HepG2 (cell line): Measurements from ENCODE around the gene LARP1. TPM values are rescaled to one million over a fixed set of nuclear protein-coding genes. Genes with fewer than 3 reads are reported as not detected.

Experiments
- CEBPZ ChIP-seq: IDR thresholded peaks from 2 replicates; pipeline ENCODE4 v1.6.1; 2012; ENCODE audit warnings: low read length, improper control_type of control experiment
- FOXC1 ChIP-seq: sonication (generic); formaldehyde crosslinking; IDR thresholded peaks from 2 replicates; pipeline ENCODE4 v1.8.0; 2022; ENCODE audit warnings: mild to moderate bottlenecking, missing genetic modification reagents, borderline replicate concordance
- GLMP ChIP-seq: sonication (generic); formaldehyde crosslinking; IDR thresholded peaks from 2 replicates; pipeline ENCODE4 v1.9.0; 2021; ENCODE audit warnings: missing genetic modification reagents, mild to moderate bottlenecking, borderline replicate concordance
- GPN1 ChIP-seq: sonication (generic); formaldehyde crosslinking; IDR thresholded peaks from 2 replicates; pipeline ENCODE4 v1.5.1; 2020; ENCODE audit warnings: missing genetic modification reagents, borderline replicate concordance
- GZF1 ChIP-seq: sonication (generic); formaldehyde crosslinking; IDR thresholded peaks from 2 replicates; pipeline ENCODE4 v1.5.1; 2020; ENCODE audit warnings: mild to moderate bottlenecking, missing genetic modification reagents
- WIZ ChIP-seq: sonication (generic); formaldehyde crosslinking; IDR thresholded peaks from 2 replicates; pipeline ENCODE4 v1.5.1; 2020; ENCODE audit warnings: mild to moderate bottlenecking, missing genetic modification reagents
- XBP1 ChIP-seq: sonication (generic); formaldehyde crosslinking; IDR thresholded peaks from 2 replicates; pipeline ENCODE4 v1.5.0; 2020; ENCODE audit warnings: missing genetic modification reagents
- ZBTB7B ChIP-seq: sonication (generic); formaldehyde crosslinking; IDR thresholded peaks from 2 replicates; pipeline ENCODE4 v1.4.0; 2020; ENCODE audit warnings: missing genetic modification reagents
- ZNF143 ChIP-seq: sonication (generic); formaldehyde crosslinking; IDR thresholded peaks from 2 replicates; pipeline ENCODE4 v1.4.0; 2020; ENCODE audit warnings: missing genetic modification reagents
- ZNF256 ChIP-seq: sonication (generic); formaldehyde crosslinking; conservative IDR thresholded peaks from 2 replicates; pipeline ENCODE4 v1.4.0; 2020; ENCODE audit warnings: missing genetic modification reagents
- ZNF275 ChIP-seq: sonication (generic); formaldehyde crosslinking; IDR thresholded peaks from 2 replicates; pipeline ENCODE4 v1.8.0; 2022; ENCODE audit warnings: missing genetic modification reagents, mild to moderate bottlenecking, inconsistent platforms, borderline replicate concordance
- ZNF335 ChIP-seq: sonication (generic); formaldehyde crosslinking; IDR thresholded peaks from 2 replicates; pipeline ENCODE4 v1.4.0; 2020; ENCODE audit warnings: missing genetic modification reagents
- ZNF563 ChIP-seq: sonication (generic); formaldehyde crosslinking; IDR thresholded peaks from 2 replicates; pipeline ENCODE4 v1.8.0; 2022; ENCODE audit warnings: mild to moderate bottlenecking, moderate library complexity, missing genetic modification reagents
- ZNF577 ChIP-seq: sonication (generic); formaldehyde crosslinking; IDR thresholded peaks from 2 replicates; pipeline ENCODE4 v1.4.0; 2020; ENCODE audit warnings: mild to moderate bottlenecking, low read depth, missing genetic modification reagents, borderline replicate concordance
- ZNF619 ChIP-seq: sonication (generic); formaldehyde crosslinking; IDR thresholded peaks from 2 replicates; pipeline ENCODE4 v1.4.0; 2020; ENCODE audit warnings: mild to moderate bottlenecking, missing genetic modification reagents
- ZNF724P ChIP-seq: sonication (generic); formaldehyde crosslinking; IDR thresholded peaks from 2 replicates; pipeline ENCODE4 v1.8.0; 2022; ENCODE audit warnings: missing genetic modification reagents, borderline replicate concordance
- polyA plus RNA-seq, 8 experiments: library from polyadenylated mRNA; depleted of rRNA in 3 of 8; stranded (reverse) in 7 of 8; unstranded in 1 of 8; fragments of >200 nt; fragmentation: Illumina TruSeq in 4 of 8; extraction: Trizol in 4 of 8; gene quantifications; 2 replicates each; pipeline versions ENCODE4 v1.2.1 to v1.2.3, GENCODE V29; 2011 to 2016; ENCODE audit warnings: low read depth in 4 of 8, missing spikeins in 1 of 8, mixed read lengths in 1 of 8; ENCODE audit not compliant: insufficient read depth in 1 of 8
- total RNA-seq, 5 experiments: library from RNA; depleted of rRNA; stranded (reverse); fragments of >200 nt; fragmentation: Illumina TruSeq; extraction: Trizol; gene quantifications; 2 replicates each; pipeline ENCODE4 v1.2.3, GENCODE V29; 2016; ENCODE audit warnings: low read depth in 1 of 5
- TF ChIP-seq, protein P1 (sequence below): sonication (generic); formaldehyde crosslinking; IDR thresholded peaks from 2 replicates; pipeline ENCODE4 v1.5.0; 2020; ENCODE audit warnings: mild to moderate bottlenecking, missing genetic modification reagents
- TF ChIP-seq, protein P2 (sequence below): sonication (generic); formaldehyde crosslinking; IDR thresholded peaks from 2 replicates; pipeline ENCODE4 v1.4.0; 2020; ENCODE audit warnings: missing genetic modification reagents

The LARP1 gene
- total and polyA plus RNA-seq, 2 of the 13 experiments (the other 11 are each of a cell fraction or from before 2014, with no cell fraction given), result 45.2 to 61.4 TPM

GRCh38 chr5:154754460-154755360, 467 bp upstream of the LARP1 start (continued):
- peak; percentile 66; the same call in 1 of the 2 replicates for TF ChIP-seq ZBTB7B (CRISPR knock-in tag)
- TF ChIP-seq WIZ (CRISPR knock-in tag), result no peak
- TF ChIP-seq, protein P1, sequence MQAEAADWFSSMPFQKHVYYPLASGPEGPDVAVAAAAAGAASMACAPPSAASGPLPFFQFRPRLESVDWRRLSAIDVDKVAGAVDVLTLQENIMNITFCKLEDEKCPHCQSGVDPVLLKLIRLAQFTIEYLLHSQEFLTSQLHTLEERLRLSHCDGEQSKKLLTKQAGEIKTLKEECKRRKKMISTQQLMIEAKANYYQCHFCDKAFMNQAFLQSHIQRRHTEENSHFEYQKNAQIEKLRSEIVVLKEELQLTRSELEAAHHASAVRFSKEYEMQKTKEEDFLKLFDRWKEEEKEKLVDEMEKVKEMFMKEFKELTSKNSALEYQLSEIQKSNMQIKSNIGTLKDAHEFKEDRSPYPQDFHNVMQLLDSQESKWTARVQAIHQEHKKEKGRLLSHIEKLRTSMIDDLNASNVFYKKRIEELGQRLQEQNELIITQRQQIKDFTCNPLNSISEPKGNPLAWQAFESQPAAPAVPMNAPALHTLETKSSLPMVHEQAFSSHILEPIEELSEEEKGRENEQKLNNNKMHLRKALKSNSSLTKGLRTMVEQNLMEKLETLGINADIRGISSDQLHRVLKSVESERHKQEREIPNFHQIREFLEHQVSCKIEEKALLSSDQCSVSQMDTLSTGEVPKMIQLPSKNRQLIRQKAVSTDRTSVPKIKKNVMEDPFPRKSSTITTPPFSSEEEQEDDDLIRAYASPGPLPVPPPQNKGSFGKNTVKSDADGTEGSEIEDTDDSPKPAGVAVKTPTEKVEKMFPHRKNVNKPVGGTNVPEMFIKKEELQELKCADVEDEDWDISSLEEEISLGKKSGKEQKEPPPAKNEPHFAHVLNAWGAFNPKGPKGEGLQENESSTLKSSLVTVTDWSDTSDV (CRISPR knock-in tag), result no peak
- no peak for TF ChIP-seq ZNF256
- TF ChIP-seq ZNF335 (CRISPR knock-in tag), result no peak
- TF ChIP-seq CEBPZ, result no peak
- peak; percentile 78; the same call in 1 of the 2 replicates for TF ChIP-seq ZNF724P (CRISPR knock-in tag)
- no peak for TF ChIP-seq XBP1 (CRISPR knock-in tag)
- peak; percentile 90 for TF ChIP-seq ZNF275 (CRISPR knock-in tag)
- peak; percentile 49; the same call in 1 of the 2 replicates for TF ChIP-seq ZNF563 (CRISPR knock-in tag)
- TF ChIP-seq GZF1 (CRISPR knock-in tag), result no peak
- no peak for TF ChIP-seq GPN1 (CRISPR knock-in tag)
- TF ChIP-seq, protein P2, sequence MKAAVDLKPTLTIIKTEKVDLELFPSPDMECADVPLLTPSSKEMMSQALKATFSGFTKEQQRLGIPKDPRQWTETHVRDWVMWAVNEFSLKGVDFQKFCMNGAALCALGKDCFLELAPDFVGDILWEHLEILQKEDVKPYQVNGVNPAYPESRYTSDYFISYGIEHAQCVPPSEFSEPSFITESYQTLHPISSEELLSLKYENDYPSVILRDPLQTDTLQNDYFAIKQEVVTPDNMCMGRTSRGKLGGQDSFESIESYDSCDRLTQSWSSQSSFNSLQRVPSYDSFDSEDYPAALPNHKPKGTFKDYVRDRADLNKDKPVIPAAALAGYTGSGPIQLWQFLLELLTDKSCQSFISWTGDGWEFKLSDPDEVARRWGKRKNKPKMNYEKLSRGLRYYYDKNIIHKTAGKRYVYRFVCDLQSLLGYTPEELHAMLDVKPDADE (CRISPR knock-in tag), result no peak
- peak; percentile 82 for TF ChIP-seq FOXC1
- TF ChIP-seq ZNF619, result peak; percentile 27; the same call in 1 of the 2 replicates
- TF ChIP-seq ZNF577, result no peak
- TF ChIP-seq ZNF143 (CRISPR knock-in tag), result no peak
- no peak for TF ChIP-seq GLMP
